GM08714 (cell line): ENCODE results near the gene KIDINS220.

ENCODE experiments used
- H3K4me3 ChIP-seq: fragments of 200-500 bp; sonication (Bioruptor generic); 2 replicates; pipeline ENCODE4 v1.5.1; 2014; ENCODE audit warnings: mild to moderate bottlenecking, low read length, inconsistent platforms
- ZNF274 ChIP-seq: IDR thresholded peaks from 2 replicates; pipeline ENCODE4 v1.6.1; 2012; ENCODE audit warnings: mild to moderate bottlenecking, low read depth, low read length

KIDINS220 gene

DNA sequence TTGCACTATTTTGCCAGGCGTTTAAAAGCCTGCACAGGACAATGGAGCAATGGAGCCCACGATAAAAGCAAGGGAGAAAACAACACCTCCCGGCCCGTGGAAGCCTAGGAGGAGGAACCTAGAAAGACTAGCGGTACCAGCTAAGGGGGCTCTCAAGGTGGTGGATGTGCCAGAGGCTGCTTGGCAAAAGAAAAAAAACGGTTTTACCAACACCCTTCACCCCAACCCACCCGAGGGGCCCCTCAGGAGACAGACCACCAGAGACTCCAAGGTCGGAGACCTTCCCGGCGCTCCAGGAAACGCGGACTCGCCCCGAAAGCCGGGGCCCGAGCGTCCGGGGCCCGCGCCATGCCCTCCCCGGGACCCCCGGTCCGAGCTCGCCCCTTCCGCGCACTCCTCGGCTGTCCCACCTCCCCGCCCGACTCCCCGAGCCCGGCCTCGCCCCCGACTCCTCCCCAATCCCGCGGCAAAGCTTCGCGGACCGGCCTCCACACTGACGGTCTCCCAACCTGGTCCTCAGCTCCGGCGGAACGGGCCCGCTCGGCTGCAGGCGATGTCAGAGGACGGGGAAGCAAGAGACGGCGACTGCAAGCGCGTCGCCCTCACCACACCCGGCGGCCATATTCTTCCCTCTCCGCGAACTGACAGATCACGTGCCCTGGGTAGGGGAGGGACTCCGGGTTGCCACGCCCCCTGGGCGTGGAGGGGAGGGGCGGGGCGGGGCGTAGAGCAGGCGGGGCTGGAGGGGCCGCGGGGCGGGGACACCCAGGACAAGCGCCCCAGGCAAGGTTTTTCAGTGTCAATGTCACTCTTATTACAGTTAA, at the start of gene KIDINS220:
KIDINS220 (minus strand) TSS at position 643 of the 824 bp plus-strand sequence. CDS start 10,520 bp downstream, outside the sequence.
- TF ChIP-seq ZNF274, result no peak
- peak within 1 kb of the TSS; percentile 93 for H3K4me3 ChIP-seq

DNA sequence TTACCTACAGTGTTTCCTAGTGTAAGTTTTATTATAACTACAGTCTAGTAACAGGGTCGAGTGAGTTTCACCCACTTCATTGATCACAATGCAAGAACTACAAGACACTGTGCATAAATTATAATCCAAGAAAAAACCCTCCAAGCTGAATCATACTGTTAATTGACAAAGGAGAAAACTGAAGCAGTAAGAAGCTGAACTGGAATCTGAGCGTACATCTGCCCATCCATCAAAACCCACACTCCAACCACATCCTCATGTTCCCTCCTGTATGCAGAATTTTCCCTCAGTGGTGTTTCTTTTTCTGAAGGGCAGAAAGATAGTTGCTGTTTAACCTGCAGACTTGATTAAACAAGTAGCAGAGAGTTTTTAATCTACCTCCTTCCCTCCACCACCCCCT, 49.5 kb upstream of the KIDINS220 start:
- TF ChIP-seq ZNF274, result no peak
- H3K4me3 ChIP-seq, result no peak overlapping the region

DNA sequence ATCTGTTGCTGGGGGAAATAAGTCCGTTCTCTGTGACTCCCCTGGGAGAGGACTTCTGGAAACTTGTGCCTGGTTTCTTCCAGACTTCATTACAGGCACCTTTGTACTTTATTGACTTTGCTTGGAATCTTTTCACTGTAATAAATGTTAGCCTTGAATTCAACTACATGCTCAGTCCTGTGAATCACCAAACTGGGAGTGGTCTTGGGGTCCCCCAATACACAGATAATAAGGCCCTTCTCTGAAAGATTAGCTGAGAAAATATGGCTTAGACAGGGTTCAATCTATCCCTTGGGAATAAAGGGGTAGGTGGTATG, 48.7 kb upstream of the KIDINS220 start:
- H3K4me3 ChIP-seq, result no peak overlapping the region
- no peak for TF ChIP-seq ZNF274

DNA sequence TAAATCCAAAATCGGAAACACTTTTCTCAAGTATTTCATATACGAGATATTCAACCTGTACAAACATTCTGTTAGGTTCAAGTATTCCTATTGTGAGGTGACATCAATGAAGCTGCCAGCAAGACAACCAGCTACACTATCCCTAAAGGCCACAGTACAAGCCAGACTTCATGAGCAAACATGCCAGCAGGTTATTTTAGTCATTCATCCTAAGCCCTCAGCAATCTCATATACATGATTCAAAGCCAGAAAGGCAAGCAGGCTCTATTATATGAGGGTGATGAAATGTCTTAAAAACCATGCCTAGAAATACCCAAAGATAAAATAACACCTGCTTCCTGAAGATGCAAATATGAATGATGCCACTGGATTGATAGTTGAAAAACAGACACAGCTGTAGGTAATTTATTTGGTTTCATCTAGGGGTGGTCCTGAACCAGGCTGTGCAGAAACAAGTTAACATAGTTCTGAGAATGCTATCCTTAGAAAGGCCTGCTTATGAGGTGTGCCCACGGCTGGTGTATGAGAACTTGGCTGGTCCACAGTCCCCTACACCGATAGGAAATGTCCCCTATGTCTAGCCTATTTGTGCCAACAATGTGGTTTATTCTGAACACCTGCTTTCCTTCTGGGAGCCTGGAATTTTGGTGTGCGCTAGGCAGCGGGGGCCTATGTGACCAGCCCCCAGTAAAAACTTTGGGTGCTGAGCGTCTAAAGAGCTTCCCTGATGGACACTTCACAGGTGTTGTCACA, 48.2 kb upstream of the KIDINS220 start:
- H3K4me3 ChIP-seq, result no peak overlapping the region
- no peak for TF ChIP-seq ZNF274

DNA sequence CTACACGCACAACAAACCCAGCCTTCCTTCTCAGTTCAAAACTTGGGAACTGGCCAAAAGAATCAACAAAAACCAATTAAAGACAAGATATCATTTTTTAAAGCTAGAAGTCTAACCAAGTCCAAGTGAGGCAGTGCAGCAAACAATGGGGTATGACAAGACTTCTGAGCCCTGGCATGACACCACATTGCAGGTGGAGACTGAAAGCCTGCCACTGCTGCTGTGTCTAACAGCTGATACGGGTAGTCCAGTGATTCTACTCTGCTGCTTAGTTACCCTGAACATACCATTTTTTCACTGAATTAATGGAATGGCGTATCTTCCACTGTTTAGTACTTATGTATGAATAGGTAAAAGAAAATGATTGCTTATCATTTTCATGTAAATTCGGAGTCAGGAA, 47.4 kb upstream of the KIDINS220 start:
- H3K4me3 ChIP-seq, result no peak overlapping the region
- TF ChIP-seq ZNF274, result no peak

DNA sequence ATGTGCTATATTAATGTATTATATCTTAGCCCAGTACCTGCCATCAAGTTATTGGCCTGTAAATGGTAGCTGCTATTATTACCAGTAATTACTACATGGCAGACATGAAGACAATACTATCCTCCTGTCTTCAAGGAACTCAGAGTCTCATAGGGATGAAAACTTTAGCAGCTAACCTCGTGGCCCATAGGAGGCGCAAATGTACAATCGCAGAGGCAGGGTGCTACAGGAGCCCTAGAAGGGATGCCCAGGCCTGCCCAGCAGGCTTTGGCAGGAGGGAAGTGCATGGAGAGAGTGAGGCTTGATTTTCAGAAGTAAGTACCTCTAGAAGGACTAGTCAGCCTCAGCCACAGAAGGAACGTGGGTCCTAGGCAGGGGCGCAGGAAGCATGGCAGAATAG, 44.7 kb upstream of the KIDINS220 start:
- TF ChIP-seq ZNF274, result no peak
- no peak overlapping the region for H3K4me3 ChIP-seq

DNA sequence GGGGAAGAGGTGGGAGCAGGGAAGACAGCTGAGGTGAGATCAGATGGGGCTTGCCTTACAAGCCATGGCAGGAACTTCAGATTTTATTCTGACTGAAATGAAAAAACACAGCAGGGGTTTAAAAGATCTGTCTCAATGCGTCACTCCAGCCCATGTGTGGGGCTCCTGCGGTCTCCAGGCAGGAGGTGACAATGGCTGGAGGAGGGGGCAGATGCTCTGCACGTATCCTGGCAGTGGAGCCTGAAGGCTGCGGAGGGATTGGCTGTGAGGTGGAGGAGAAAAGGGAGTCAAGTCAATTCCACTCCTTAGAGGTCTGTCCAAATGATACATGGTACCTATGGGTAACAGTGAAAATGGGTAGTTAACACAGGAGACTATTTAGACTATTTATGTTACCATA, 40.5 kb upstream of the KIDINS220 start:
- H3K4me3 ChIP-seq, result no peak overlapping the region
- no peak for TF ChIP-seq ZNF274

DNA sequence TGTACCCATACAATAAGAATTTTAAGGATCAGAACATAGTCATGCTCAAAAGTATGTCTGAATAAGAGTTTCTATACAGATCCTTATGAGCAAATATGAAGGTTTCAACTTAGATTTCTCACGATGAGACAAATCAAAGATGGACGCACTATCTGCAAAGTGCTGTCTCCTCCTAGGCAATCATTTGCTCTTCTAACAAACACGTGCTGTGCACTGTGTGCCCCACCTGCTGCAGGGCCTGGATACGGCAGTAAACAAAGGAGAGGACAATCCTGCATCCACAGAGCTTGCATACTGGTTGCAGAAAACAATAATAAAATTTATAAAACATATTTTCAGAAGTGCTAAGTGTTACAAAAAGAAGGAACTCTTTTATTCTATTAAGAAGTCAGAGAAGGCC, 39.9 kb upstream of the KIDINS220 start:
- no peak overlapping the region for H3K4me3 ChIP-seq
- no peak for TF ChIP-seq ZNF274

DNA sequence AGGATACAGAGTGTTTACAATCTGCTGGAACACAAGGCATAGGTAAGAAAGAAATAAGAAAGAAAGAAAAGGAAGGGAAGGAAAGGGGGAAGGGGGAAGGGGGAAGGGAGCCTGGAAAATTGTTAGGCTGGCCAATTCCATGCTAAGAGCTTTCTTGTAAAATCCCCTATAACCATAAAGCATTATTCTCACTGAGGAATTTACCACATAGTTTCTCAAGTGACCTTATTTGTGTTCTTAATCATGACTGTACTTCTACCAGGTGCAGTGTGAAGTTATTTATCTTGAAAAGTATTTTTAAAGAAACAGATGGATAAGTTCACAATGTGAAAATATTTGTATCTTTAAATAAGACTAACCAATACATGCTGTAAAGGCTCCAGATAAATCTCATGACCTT, 39.2 kb upstream of the KIDINS220 start:
- H3K4me3 ChIP-seq, result no peak overlapping the region
- no peak for TF ChIP-seq ZNF274

DNA sequence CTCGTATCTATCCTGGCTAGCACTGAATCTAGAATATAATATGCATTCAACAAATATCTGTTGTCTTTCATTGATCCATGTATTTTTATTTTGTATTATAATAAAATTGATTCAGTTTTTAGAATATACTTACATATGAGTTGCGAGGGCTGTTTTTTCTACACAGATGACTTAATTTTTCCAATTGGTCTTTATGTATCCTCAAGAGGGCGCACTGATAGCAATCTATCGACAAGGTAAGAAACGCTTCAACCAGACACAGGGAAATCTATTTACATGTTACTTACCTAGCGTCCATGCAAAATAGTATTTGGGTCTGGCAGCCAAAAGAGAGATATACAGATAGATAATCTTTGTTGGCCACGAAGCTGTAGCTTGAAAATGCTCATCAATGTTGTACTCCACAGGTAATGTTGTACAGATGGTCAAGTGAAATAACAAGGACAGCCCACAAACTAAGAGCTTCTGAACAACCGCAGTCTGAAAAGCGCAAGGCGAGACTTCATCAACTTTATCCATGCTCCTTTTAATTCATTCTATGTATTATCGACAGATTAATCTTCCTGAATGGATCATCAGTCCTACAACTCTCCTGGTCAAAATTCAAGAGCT, 35.5 kb upstream of the KIDINS220 start:
- no peak overlapping the region for H3K4me3 ChIP-seq
- TF ChIP-seq ZNF274, result no peak

DNA sequence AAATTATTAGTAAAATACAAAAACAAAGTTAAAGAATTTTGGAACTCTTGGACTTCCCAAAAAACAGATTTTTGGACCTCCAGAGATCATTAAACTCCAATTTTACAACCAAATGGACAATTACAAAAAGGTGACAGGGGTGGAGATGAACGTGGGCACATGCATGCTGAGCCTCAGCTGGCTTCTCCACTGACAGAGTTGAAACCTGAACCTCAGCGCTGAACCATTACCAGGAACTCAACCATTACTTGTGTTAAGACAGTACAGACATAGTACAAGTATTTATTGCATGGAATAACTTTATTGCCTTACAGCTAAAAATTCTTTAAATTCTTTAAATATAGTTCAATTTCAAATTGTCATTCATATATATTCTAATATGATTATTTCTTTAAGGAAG, 33.0 kb upstream of the KIDINS220 start:
- TF ChIP-seq ZNF274, result no peak
- H3K4me3 ChIP-seq, result no peak overlapping the region

DNA sequence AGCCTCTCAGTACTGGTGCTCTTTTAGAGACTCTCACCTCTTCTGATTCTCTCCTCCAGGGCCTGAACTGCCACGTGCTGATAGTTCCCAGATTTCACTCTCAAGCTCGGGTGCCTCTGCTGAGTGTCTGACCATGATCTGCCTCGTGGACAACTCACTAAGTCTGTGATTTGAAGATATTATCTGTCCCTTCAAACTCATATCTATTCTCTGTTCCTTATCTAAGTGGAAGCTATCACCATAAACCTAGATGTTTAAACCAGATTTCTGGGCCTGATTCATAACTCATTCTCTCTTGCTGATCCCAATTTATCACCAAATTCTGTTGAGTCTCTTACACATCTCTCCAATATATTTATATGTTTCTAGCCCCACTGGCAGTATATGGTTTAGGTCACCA, 29.9 kb upstream of the KIDINS220 start:
- TF ChIP-seq ZNF274, result no peak
- H3K4me3 ChIP-seq, result no peak overlapping the region

DNA sequence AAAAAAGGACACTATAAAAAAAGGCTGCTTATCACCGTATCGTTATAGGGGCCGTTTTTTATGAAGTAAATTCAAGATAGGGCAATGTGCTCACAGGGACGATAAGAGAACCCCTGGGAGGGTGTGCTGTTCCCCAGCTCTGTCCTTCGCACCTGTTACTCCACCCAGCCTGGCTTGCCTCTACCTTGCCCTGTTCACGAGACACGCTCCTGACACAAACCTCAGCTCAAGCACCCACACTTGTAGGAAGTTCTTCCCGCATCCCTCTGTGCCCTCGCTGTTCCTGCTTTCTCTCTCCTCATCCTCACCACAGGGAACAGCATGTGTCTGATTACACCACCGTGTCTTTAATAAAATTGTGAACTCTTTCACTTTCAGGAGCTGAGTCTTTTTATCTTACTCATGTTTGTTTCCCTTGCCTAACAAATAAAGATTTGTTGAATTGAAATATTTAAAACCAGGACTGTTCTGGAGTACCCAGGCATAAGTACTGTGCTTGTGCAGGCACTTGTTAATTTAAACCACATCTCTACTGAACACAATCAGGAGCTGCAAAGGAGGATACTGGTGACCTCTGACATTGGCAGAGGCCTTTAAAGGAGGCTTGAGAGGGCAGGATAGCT, 26.0 kb upstream of the KIDINS220 start:
- no peak for TF ChIP-seq ZNF274
- no peak overlapping the region for H3K4me3 ChIP-seq

DNA sequence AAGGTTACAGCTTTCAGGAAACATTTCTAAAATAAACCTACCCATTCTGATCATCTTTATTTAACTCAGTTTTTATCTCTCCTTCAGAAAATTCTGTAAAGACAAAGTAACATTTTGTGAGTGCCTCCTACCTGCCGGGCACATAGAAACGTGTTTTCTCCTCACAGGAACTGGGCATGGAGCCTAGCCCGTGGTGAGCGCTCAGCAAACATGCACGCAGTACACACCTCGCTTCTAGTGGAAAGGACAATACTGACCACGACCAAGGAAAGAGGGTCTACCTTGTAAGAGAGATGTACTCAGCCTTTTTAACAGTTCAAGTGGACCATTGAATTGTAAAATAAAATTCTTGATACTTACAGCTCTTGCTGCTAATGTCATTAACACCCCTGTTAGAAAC, 24.8 kb upstream of the KIDINS220 start:
- H3K4me3 ChIP-seq, result no peak overlapping the region
- no peak for TF ChIP-seq ZNF274
